Keratinocyte (primary cell): Measurements from ENCODE around the gene PAX7. TPM values are rescaled to one million over a fixed set of nuclear protein-coding genes. Genes with fewer than 3 reads are reported as not detected.

Experiments
- DNase-seq: peaks from one replicate; pipeline ENCODE4 v3.0.0-alpha.2; 2011; ENCODE audit warnings: low read depth, missing footprints, low spot score
- FAIRE-seq: peaks from 2 replicates; lab custom pipeline; 2011; peaks lifted over from hg19 to GRCh38; lab: Jason Lieb, UNC
- H2AFZ ChIP-seq: 2 replicates; pipeline ENCODE4 v1.6.0; 2012; ENCODE audit warnings: low read length, control low read depth, inconsistent platforms; ENCODE audit not compliant: control insufficient read depth
- H3K27ac ChIP-seq: 2 replicates; pipeline ENCODE4 v1.5.1; 2011; ENCODE audit warnings: low read length; ENCODE audit not compliant: control insufficient read depth, insufficient read depth
- H3K27me3 ChIP-seq: 3 replicates; pipeline ENCODE4 v1.6.0; 2011; ENCODE audit warnings: low read length; ENCODE audit not compliant: control insufficient read depth, insufficient read depth; ENCODE audit errors: extremely low read depth
- H3K36me3 ChIP-seq, 2 experiments: 2 replicates in 1 of 2; 3 replicates in 1 of 2; pipeline ENCODE4 v1.5.1; 2011; ENCODE audit warnings: low read length in 2 of 2, mild to moderate bottlenecking in 1 of 2; ENCODE audit not compliant: control insufficient read depth in 2 of 2, insufficient read depth in 2 of 2; ENCODE audit errors: extremely low read depth in 1 of 2
- H3K4me1 ChIP-seq: 3 replicates; pipeline ENCODE4 v1.5.1; 2011; ENCODE audit warnings: low read length; ENCODE audit not compliant: control insufficient read depth, insufficient read depth; ENCODE audit errors: extremely low read depth
- H3K4me2 ChIP-seq: 3 replicates; pipeline ENCODE4 v1.6.0; 2011; ENCODE audit warnings: low read depth, low read length; ENCODE audit not compliant: control insufficient read depth, insufficient read depth; ENCODE audit errors: extremely low read depth
- H3K4me3 ChIP-seq, 3 experiments: fragments of 200-600 bp in 1 of 3; sonication (generic) in 1 of 3; 2 replicates in 2 of 3; 3 replicates in 1 of 3; pipeline ENCODE4 v1.5.1; 2011 to 2016; ENCODE audit warnings: low read length in 3 of 3, mild to moderate bottlenecking in 3 of 3, control low read depth in 2 of 3, inconsistent platforms in 1 of 3, low read depth in 1 of 3, mixed read lengths in 1 of 3, mixed run types in 1 of 3, moderate library complexity in 1 of 3; ENCODE audit not compliant: control insufficient read depth in 2 of 3, insufficient read depth in 2 of 3; ENCODE audit errors: extremely low read depth in 1 of 3
- H3K79me2 ChIP-seq: 2 replicates; pipeline ENCODE4 v1.6.0; 2012; ENCODE audit warnings: low read length; ENCODE audit not compliant: control insufficient read depth, insufficient read depth
- H3K9ac ChIP-seq: 3 replicates; pipeline ENCODE4 v1.6.0; 2011; ENCODE audit warnings: low read length; ENCODE audit not compliant: control insufficient read depth, insufficient read depth; ENCODE audit errors: extremely low read depth
- H3K9me1 ChIP-seq: 3 replicates; pipeline ENCODE4 v1.6.0; 2011; ENCODE audit warnings: low read length; ENCODE audit not compliant: control insufficient read depth, insufficient read depth; ENCODE audit errors: extremely low read depth
- H3K9me3 ChIP-seq: 2 replicates; pipeline ENCODE4 v1.5.1; 2012; ENCODE audit warnings: low read depth, low read length; ENCODE audit not compliant: control insufficient read depth
- H4K20me1 ChIP-seq: 3 replicates; pipeline ENCODE4 v1.6.0; 2011; ENCODE audit warnings: low read length; ENCODE audit not compliant: control insufficient read depth, insufficient read depth; ENCODE audit errors: extremely low read depth
- CTCF ChIP-seq, 3 experiments: IDR thresholded peaks in 1 of 3; conservative IDR thresholded peaks in 1 of 3; optimal IDR thresholded peaks in 1 of 3; 2 replicates in 2 of 3; 3 replicates in 1 of 3; pipeline versions ENCODE3 to v1.5.1; 2011; ENCODE audit warnings: low read length in 3 of 3, mild to moderate bottlenecking in 3 of 3, moderate library complexity in 2 of 3, control low read depth in 1 of 3, inconsistent platforms in 1 of 3; ENCODE audit not compliant: insufficient read depth in 2 of 3; ENCODE audit errors: extremely low read depth in 1 of 3
- EZH2 ChIP-seq: IDR thresholded peaks from one replicate; pipeline ENCODE4 v1.6.1; 2012; ENCODE audit warnings: inconsistent platforms, mild to moderate bottlenecking, low read length, moderate library complexity
- dilution Hi-C: fragments of 300-500 bp; cut with MboI; formaldehyde crosslinking; loops from one replicate; pipeline ENCODE4 v1.7.0; 2020; ENCODE audit warnings: low sequenced_read_pairs; ENCODE audit not compliant: extremely low pct_ligation_motif_present
- polyA plus RNA-seq, 5 experiments: library from polyadenylated mRNA; depleted of rRNA in 3 of 5; stranded (reverse) in 3 of 5; stranded (forward) in 1 of 5; unstranded in 1 of 5; fragments of >200 nt; gene quantifications; 1 replicate in 1 of 5; 2 replicates in 3 of 5; 3 replicates in 1 of 5; pipeline versions ENCODE4 v1.2.1 to v1.2.3, GENCODE V29; 2011 to 2012; ENCODE audit warnings: missing spikeins in 2 of 5, low read depth in 1 of 5, low replicate concordance in 1 of 5

PAX7 gene
- polyA plus RNA-seq, 1 donor (not counting 4 experiments of a cell fraction or from before 2014, with no cell fraction given): not detected

GRCh38 chr1:18697541-18697940 lies 66.9 kb downstream of the PAX7 start:
- FAIRE-seq: no peak
- dilution Hi-C loops: no loop called here
- H3K9me1 ChIP-seq: no peaks in the 10 kb centered on the region
- H3K4me3 ChIP-seq: no peak overlapping the region
- TF ChIP-seq CTCF (optimal IDR thresholded peaks at IDR 0.05 in 1 of 3, IDR thresholded peaks at IDR 0.05 in 1 of 3, conservative IDR thresholded peaks at IDR 0.05 in 1 of 3; ENCODE audit: extremely low read depth in 1 of 3, insufficient read depth in 2 of 3, low read length in 3 of 3) (no peak), EZH2 (no peak)
- no peak overlapping the region for H3K9ac ChIP-seq
- H3K27ac ChIP-seq: no peak overlapping the region
- H3K36me3 ChIP-seq: no peaks in the 10 kb centered on the region
- H4K20me1 ChIP-seq: no peaks in the 10 kb centered on the region
- H3K4me1 ChIP-seq: peaks cover 6% of the 10 kb centered on the region
- H3K79me2 ChIP-seq: no peaks in the 10 kb centered on the region
- H2AFZ ChIP-seq: no peak overlapping the region
- no peak overlapping the region for H3K4me2 ChIP-seq
- peaks cover 25% of the 10 kb centered on the region for H3K27me3 ChIP-seq
- no peaks in the 10 kb centered on the region for H3K9me3 ChIP-seq
- DNase-seq: no peak

GRCh38 chr1:18700530-18700929 lies 69.9 kb downstream of the PAX7 start:
- H3K79me2 ChIP-seq: no peaks in the 10 kb centered on the region
- no peak overlapping the region for H3K4me2 ChIP-seq
- no peak overlapping the region for H3K4me3 ChIP-seq
- no peak overlapping the region for H3K27ac ChIP-seq
- H3K9me1 ChIP-seq: no peaks in the 10 kb centered on the region
- no peaks in the 10 kb centered on the region for H3K4me1 ChIP-seq
- H3K9ac ChIP-seq: no peak overlapping the region
- FAIRE-seq (no peak), DNase-seq (no peak)
- peaks cover 21% of the 10 kb centered on the region for H3K27me3 ChIP-seq
- dilution Hi-C loops: no loop called here
- H3K36me3 ChIP-seq: no peaks in the 10 kb centered on the region
- TF ChIP-seq CTCF (optimal IDR thresholded peaks at IDR 0.05 in 1 of 3, IDR thresholded peaks at IDR 0.05 in 1 of 3, conservative IDR thresholded peaks at IDR 0.05 in 1 of 3; ENCODE audit: extremely low read depth in 1 of 3, insufficient read depth in 2 of 3, low read length in 3 of 3) (no peak), EZH2 (no peak)
- H4K20me1 ChIP-seq: no peaks in the 10 kb centered on the region
- no peak overlapping the region for H2AFZ ChIP-seq
- no peaks in the 10 kb centered on the region for H3K9me3 ChIP-seq
